ENCODE measurements around the gene ANKRD52.
A peak's percentile ranks its signal among the peaks of the same experiment; 100 is the strongest.
"Not testable (repeated sequence)": the region's sequence is repeated elsewhere in the genome, so short reads cannot be mapped to it uniquely, and the experiment has no call there.

Gene ANKRD52

GRCh38 chr12:56271031-56271430 is 12.8 kb upstream of the ANKRD52 start:
- ATAC-seq: no peak

GRCh38 chr12:56267443-56268071 is 9.4 kb upstream of the ANKRD52 start:
- ATAC-seq: no peak

GRCh38 chr12:56266693-56267442 is 8.7 kb upstream of the ANKRD52 start, which contains the start of gene COQ10A:
TSS of gene COQ10A (plus strand) at chr12:56266942. CDS start at chr12:56267119, 177 bp downstream.
- ATAC-seq: peak; percentile 92 to 93

- not testable (repeated sequence) for ATAC-seq
These were observed 8.0 kb upstream of the ANKRD52 start for GRCh38 chr12:56266068-56266692.

GRCh38 chr12:56262955-56263354 is 4.8 kb upstream of the ANKRD52 start:
- not testable (repeated sequence) for ATAC-seq

- no peak for ATAC-seq
These were observed 3.5 kb upstream of the ANKRD52 start for GRCh38 chr12:56261503-56262232.

GRCh38 chr12:56260921-56261320 is 2.7 kb upstream of the ANKRD52 start:
- ATAC-seq: no peak

- ATAC-seq: no peak
These were observed 2.2 kb upstream of the ANKRD52 start for GRCh38 chr12:56260380-56260779.

GRCh38 chr12:56258820-56259183 is 618 bp upstream of the ANKRD52 start:
- ATAC-seq: no peak

GRCh38 chr12:56257491-56258067 is 605 bp downstream of the ANKRD52 start:
- ATAC-seq: peak in 1 of 2 donors; percentile 11

- no peak for ATAC-seq
These were observed 1.1 kb downstream of the ANKRD52 start for GRCh38 chr12:56257071-56257470.

- ATAC-seq: no peak
These were observed 1.7 kb downstream of the ANKRD52 start for GRCh38 chr12:56256326-56256960.

GRCh38 chr12:56255671-56256070 is 2.5 kb downstream of the ANKRD52 start:
- ATAC-seq: no peak

GRCh38 chr12:56253091-56253490 is 5.1 kb downstream of the ANKRD52 start:
- no peak for ATAC-seq

- ATAC-seq: no peak
These were observed 5.5 kb downstream of the ANKRD52 start for GRCh38 chr12:56252649-56253048.

GRCh38 chr12:56248711-56249110 is 9.5 kb downstream of the ANKRD52 start:
- ATAC-seq: no peak

GRCh38 chr12:56247923-56248322 is 10.3 kb downstream of the ANKRD52 start:
- ATAC-seq: no peak

GRCh38 chr12:56244494-56244893 is 13.7 kb downstream of the ANKRD52 start:
- no peak for ATAC-seq

- no peak for ATAC-seq
These were observed 14.4 kb downstream of the ANKRD52 start for GRCh38 chr12:56243731-56244181.

- no peak for ATAC-seq
These were observed 15.2 kb downstream of the ANKRD52 start for GRCh38 chr12:56242986-56243385.

- ATAC-seq: no peak
These were observed 16.5 kb downstream of the ANKRD52 start for GRCh38 chr12:56241424-56242303.
